Measurements from ENCODE around the gene HTR2B.
"Not testable (repeated sequence)": the region's sequence is repeated elsewhere in the genome, so short reads cannot be mapped to it uniquely, and the experiment has no call there.

Gene HTR2B

GRCh38 chr2:231088754-231089153 is 36.1 kb downstream of the HTR2B start:
- DNase-seq: no peak

DNA sequence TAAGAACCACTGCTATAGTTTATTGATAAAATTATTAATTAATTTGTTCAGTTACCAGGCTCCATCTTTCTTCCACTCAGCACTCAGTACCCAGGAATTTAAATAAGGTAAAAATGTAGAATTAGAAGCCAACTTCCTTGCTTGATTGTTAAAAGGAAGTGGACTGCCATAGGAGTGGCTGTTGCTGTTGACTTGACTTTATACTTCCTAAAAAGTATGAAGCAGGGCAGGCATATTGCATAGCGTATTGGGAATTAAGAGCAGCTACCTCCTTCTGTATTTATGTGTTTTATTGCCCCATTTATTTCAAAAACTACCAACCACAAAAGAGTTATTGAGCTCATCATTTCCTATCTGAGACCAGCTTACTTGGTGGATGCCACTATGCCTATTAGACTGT is 40.3 kb downstream of the HTR2B start:
- DNase-seq: no peak

GRCh38 chr2:231069379-231070054 is 55.3 kb downstream of the HTR2B start:
- DNase-seq: no peak

DNA sequence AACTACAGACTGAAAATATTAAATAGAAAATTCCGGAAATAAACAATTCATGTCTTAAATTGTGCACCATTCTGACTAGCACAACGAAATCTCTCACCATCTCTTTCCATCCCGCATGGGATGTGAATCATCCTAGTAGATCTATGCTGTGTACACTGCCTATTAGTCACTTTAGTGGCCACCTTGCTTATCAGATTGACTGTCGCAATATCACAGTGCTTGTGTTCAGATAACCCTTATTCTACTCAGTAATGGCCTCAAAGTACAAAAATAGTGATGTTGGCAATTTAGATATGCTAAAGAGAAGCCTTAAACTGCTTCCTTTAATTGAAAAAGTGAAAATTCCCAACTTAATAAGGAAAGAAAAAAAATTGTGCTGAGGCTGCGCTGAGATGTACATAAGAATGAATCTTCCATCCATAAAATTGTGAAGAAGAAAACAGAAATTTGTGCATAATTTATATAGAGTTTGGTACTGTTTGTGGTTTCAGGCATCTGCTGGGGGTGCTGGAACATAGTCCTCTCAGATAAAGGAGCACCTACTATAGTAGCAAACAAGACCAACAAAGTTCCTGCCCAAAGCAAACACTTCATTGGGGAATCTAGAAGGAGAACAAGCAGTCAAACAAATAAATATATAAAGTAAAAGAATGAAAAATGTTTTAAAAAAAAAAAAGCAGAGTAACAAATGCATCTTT is 56.2 kb downstream of the HTR2B start:
- no peak for DNase-seq

GRCh38 chr2:231067531-231067930 is 57.3 kb downstream of the HTR2B start:
- not testable (repeated sequence) for DNase-seq

- no peak for DNase-seq
Measured at GRCh38 chr2:231065966-231066365, 58.9 kb downstream of the HTR2B start.

GRCh38 chr2:231063347-231063746 is 61.5 kb downstream of the HTR2B start:
- no peak for DNase-seq

- no peak for DNase-seq
Measured at GRCh38 chr2:231062776-231063175, 62.1 kb downstream of the HTR2B start.

GRCh38 chr2:231059756-231060155 is 65.1 kb downstream of the HTR2B start:
- DNase-seq: no peak

- no peak for DNase-seq
Measured at GRCh38 chr2:231058761-231059550, 65.9 kb downstream of the HTR2B start.

Measured in central memory CD4-positive, alpha-beta T cell (primary cell).